ENCODE data around the gene SH3PXD2A. TPM values are rescaled to one million over a fixed set of nuclear protein-coding genes. Genes with fewer than 3 reads are reported as not detected.

The SH3PXD2A gene
- total RNA-seq, 1 donor from 2014 or later, result 36.8 TPM

DNA sequence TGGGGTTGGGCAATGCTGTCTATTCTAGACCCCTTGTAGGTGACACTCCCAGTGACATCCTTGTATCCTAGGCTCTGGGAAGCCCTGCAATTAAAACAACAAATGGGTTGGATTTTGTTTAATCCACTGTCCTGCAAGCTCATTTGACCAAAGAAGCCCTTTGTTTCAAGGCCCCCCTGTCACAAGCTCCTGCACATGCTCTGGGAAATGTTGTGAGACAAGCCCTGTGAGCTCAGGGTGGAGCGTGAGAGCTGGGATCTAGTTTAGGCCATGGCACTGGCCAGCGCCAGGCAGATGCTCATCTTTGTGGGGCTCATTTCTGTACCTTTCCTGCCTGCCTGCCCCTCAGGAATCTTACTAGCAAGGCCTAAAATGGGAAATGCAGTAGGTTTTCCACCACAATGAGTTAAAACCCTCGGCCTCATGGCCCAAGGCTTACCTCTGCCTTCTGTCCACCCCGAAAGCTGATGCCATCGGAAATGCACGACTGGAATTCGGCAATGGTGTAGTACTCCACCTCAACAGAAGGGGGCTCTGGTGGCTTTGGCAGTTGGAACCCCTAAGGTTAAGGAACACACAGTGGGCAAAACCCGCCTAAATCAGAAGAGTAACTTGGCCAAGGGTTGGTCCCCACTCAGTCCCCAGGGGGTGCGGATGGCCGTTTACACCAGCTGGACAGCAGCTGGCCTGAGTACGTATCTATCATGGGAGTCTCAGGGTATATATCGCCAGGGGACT lies 249.8 kb downstream of the SH3PXD2A start:
- Mint-ChIP-seq H3K27ac (no peak overlapping the region), H3K9me3 (no peaks in the 10 kb centered on the region), H3K27me3 (ENCODE audit: low read depth) (no peaks in the 10 kb centered on the region), H3K4me1 (no peaks in the 10 kb centered on the region), H3K4me3 (no peak overlapping the region), H3K36me3 (peaks cover 39% of the 10 kb centered on the region)
- TF ChIP-seq, protein P1, sequence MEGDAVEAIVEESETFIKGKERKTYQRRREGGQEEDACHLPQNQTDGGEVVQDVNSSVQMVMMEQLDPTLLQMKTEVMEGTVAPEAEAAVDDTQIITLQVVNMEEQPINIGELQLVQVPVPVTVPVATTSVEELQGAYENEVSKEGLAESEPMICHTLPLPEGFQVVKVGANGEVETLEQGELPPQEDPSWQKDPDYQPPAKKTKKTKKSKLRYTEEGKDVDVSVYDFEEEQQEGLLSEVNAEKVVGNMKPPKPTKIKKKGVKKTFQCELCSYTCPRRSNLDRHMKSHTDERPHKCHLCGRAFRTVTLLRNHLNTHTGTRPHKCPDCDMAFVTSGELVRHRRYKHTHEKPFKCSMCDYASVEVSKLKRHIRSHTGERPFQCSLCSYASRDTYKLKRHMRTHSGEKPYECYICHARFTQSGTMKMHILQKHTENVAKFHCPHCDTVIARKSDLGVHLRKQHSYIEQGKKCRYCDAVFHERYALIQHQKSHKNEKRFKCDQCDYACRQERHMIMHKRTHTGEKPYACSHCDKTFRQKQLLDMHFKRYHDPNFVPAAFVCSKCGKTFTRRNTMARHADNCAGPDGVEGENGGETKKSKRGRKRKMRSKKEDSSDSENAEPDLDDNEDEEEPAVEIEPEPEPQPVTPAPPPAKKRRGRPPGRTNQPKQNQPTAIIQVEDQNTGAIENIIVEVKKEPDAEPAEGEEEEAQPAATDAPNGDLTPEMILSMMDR (IDR thresholded peaks at IDR 0.05; ENCODE audit: unreplicated experiment), result peak; percentile 66
- no peak for DNase-seq (ENCODE audit: low spot score in 2 of 2, unreplicated experiment in 2 of 2)

DNA sequence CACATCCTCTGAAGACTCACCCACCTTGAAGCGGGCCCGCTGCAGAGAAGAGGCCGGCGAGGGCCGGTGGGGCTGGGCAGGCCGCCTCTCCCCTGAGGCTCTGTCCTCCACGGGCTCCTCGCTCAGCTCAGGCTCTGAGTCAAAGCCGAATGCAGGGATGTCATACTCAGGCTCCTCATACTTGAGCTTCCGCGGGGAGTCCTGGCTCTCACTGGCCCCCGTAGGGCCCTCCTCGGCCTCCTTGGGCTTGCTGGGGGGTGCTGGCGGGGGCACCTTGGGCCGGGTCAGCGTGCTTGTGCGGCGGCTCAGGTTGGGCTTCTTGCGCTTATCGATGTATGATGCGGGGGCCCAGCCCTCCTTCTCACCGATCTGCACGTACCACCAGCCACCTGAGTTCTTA lies 252.0 kb downstream of the SH3PXD2A start:
- Mint-ChIP-seq H3K9me3 (no peaks in the 10 kb centered on the region), H3K27ac (no peak overlapping the region), H3K36me3 (peaks cover 26% of the 10 kb centered on the region), H3K4me3 (no peak overlapping the region), H3K27me3 (ENCODE audit: low read depth) (no peaks in the 10 kb centered on the region), H3K4me1 (peaks cover 4% of the 10 kb centered on the region)
- TF ChIP-seq, protein P1 (IDR thresholded peaks at IDR 0.05; ENCODE audit: unreplicated experiment), result no peak
- DNase-seq (ENCODE audit: low spot score in 2 of 2, unreplicated experiment in 2 of 2), result no peak

DNA sequence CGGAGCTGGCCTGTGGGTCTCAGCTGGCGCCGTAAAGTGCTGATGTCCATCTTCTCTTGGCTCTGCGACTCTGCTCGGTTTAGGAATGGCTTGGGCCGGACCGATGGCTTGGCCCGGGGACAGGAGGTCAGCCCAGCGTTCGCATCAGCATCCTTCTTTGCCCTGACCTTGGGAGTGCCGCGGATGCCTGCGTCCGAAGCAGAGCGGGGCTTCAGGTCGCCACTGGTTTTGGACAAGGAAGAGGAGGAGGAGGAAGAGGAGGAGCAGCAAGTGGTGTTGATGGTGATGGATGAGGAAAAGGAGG lies 252.6 kb downstream of the SH3PXD2A start:
- Mint-ChIP-seq H3K27ac (no peak overlapping the region), H3K27me3 (ENCODE audit: low read depth) (no peaks in the 10 kb centered on the region), H3K4me3 (no peak overlapping the region), H3K4me1 (peaks cover 9% of the 10 kb centered on the region), H3K36me3 (peaks cover 23% of the 10 kb centered on the region), H3K9me3 (no peaks in the 10 kb centered on the region)
- no peak for DNase-seq (ENCODE audit: low spot score in 2 of 2, unreplicated experiment in 2 of 2)
- TF ChIP-seq, protein P1 (IDR thresholded peaks at IDR 0.05; ENCODE audit: unreplicated experiment), result no peak

DNA sequence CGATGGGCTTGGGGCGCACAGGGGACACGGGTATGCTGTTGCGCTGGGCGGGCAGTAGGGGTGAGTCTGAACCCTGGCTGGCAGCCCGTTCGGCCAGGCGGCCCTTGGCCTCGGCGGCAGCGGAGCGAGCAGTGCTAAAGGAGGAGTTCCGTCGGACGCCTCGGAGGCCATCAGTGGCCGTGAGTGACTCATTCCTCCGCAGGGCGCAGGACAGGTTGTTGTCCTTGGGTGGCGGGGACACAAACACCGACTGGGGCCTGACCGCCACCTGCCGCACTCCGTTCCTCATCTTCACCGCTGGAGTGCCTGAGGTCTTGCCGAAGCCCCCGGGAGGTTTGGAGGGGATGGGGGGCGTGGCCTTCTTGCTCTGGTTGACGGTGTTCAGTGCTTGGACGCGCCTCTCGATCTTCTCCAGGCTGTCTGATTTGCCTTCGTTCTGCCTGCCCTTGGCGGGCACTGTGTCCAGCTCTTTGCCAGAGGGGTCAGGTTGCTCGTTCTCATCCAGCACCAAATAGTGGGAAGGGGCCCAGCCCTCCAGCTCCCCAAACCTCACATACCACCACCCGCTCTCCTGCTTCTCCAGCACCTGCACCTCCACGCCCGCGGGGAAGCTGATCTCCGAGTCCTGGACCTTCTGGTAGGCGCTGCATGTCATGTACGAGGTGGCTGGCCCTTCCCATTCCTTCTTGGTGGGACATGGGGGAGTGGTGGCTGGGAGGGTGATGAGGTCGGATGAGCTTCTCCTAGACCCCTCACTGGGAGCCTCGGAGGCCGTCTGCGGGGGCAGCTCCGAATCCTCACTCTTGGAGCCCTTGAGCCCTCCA lies 253.1 kb downstream of the SH3PXD2A start:
- no peaks in the 10 kb centered on the region for H3K27me3 Mint-ChIP-seq (ENCODE audit: low read depth)
- H3K4me3 Mint-ChIP-seq, result no peak overlapping the region
- TF ChIP-seq, protein P1 (IDR thresholded peaks at IDR 0.05; ENCODE audit: unreplicated experiment), result no peak
- no peak overlapping the region for H3K27ac Mint-ChIP-seq
- no peaks in the 10 kb centered on the region for H3K9me3 Mint-ChIP-seq
- peaks cover 21% of the 10 kb centered on the region for H3K36me3 Mint-ChIP-seq
- DNase-seq (ENCODE audit: low spot score in 2 of 2, unreplicated experiment in 2 of 2), result no peak
- peaks cover 12% of the 10 kb centered on the region for H3K4me1 Mint-ChIP-seq

DNA sequence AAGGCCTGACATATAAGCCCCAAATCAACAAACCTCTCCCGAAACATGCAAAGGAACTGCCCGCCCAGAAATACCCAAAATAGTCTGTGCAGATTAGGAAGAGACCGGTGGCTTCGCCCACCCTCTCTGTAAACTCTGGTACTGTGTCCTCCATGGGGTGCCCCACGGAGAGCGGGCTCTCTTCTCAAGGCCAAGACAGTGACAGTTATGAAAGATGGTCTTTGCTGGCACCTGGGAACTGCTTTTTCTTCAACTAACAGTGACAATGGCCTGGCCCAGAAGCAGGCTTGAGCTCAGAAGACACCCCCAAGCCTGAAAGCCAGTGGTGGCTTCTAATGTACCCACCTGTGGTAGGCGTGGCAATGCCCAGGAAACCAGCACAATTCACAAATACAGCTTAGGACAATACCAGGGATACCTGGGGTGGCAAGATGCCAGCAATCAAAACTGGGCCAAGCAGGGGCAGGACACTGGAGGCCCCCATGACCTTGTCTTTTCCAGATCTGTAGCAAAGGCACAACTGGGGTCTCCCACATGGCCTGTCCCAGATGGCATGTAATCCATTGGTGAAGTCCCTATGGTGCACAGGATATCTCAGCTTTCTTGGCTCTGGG lies 254.3 kb downstream of the SH3PXD2A start:
- H3K27me3 Mint-ChIP-seq (ENCODE audit: low read depth), result no peaks in the 10 kb centered on the region
- H3K9me3 Mint-ChIP-seq, result no peaks in the 10 kb centered on the region
- H3K4me1 Mint-ChIP-seq, result peaks cover 12% of the 10 kb centered on the region
- H3K4me3 Mint-ChIP-seq, result no peak overlapping the region
- peaks cover 20% of the 10 kb centered on the region for H3K36me3 Mint-ChIP-seq
- TF ChIP-seq, protein P1 (IDR thresholded peaks at IDR 0.05; ENCODE audit: unreplicated experiment), result no peak
- H3K27ac Mint-ChIP-seq, result peak overlapping the region; percentile 13
- DNase-seq (ENCODE audit: low spot score in 2 of 2, unreplicated experiment in 2 of 2), result no peak

Measured in mesothelial cell of epicardium (in vitro differentiated cells).